ENCODE results near the gene FAM20C. TPM values are rescaled to one million over a fixed set of nuclear protein-coding genes. Genes with fewer than 3 reads are reported as not detected.
A peak's percentile ranks its signal among the peaks of the same experiment; 100 is the strongest.

The FAM20C gene
- total RNA-seq = 18.5 and 38.1 TPM in 2 replicates

- DNase-seq (ENCODE audit: extremely low read depth, low read depth, low spot score) = no peak
Observed at GRCh38 chr7:191981-192649, at the start of gene FAM20C. FAM20C (plus strand) TSS chr7:192571; CDS start chr7:193200, 629 bp downstream.

GRCh38 chr7:143145-143751 is 49.1 kb upstream of the FAM20C start:
- DNase-seq (ENCODE audit: extremely low read depth, low read depth, low spot score) = no peak

- DNase-seq (ENCODE audit: extremely low read depth, low read depth, low spot score) = no peak
Observed at GRCh38 chr7:143811-144453, 48.4 kb upstream of the FAM20C start.

- no peak for DNase-seq (ENCODE audit: extremely low read depth, low read depth, low spot score)
Observed at GRCh38 chr7:144454-144826, 47.9 kb upstream of the FAM20C start.

- DNase-seq (ENCODE audit: extremely low read depth, low read depth, low spot score) = no peak
Observed at GRCh38 chr7:145863-146262, 46.5 kb upstream of the FAM20C start.

- DNase-seq (ENCODE audit: extremely low read depth, low read depth, low spot score) = no peak
Observed at GRCh38 chr7:148543-148931, 43.8 kb upstream of the FAM20C start.

GRCh38 chr7:148932-149790 is 43.2 kb upstream of the FAM20C start:
- peak; percentile 86 for DNase-seq (ENCODE audit: extremely low read depth, low read depth, low spot score)

GRCh38 chr7:149791-150636 is 42.4 kb upstream of the FAM20C start:
- no peak for DNase-seq (ENCODE audit: extremely low read depth, low read depth, low spot score)

GRCh38 chr7:150811-151221 is 41.6 kb upstream of the FAM20C start:
- no peak for DNase-seq (ENCODE audit: extremely low read depth, low read depth, low spot score)

- no peak for DNase-seq (ENCODE audit: extremely low read depth, low read depth, low spot score)
Observed at GRCh38 chr7:151346-152050, 40.9 kb upstream of the FAM20C start.

- DNase-seq (ENCODE audit: extremely low read depth, low read depth, low spot score) = no peak
Observed at GRCh38 chr7:152702-153391, 39.5 kb upstream of the FAM20C start.

GRCh38 chr7:153604-154003 is 38.8 kb upstream of the FAM20C start:
- no peak for DNase-seq (ENCODE audit: extremely low read depth, low read depth, low spot score)

GRCh38 chr7:154096-154799 is 38.1 kb upstream of the FAM20C start:
- DNase-seq (ENCODE audit: extremely low read depth, low read depth, low spot score) = no peak

GRCh38 chr7:155469-155900 is 36.9 kb upstream of the FAM20C start:
- DNase-seq (ENCODE audit: extremely low read depth, low read depth, low spot score) = no peak

GRCh38 chr7:156111-157007 is 36.0 kb upstream of the FAM20C start:
- no peak for DNase-seq (ENCODE audit: extremely low read depth, low read depth, low spot score)

GRCh38 chr7:157008-157310 is 35.4 kb upstream of the FAM20C start:
- DNase-seq (ENCODE audit: extremely low read depth, low read depth, low spot score) = no peak

GRCh38 chr7:157771-158625 is 34.4 kb upstream of the FAM20C start:
- no peak for DNase-seq (ENCODE audit: extremely low read depth, low read depth, low spot score)
